ENCODE data around the gene ZDHHC12. TPM values are rescaled to one million over a fixed set of nuclear protein-coding genes. Genes with fewer than 3 reads are reported as not detected.
A peak's percentile ranks its signal among the peaks of the same experiment; 100 is the strongest.

The ZDHHC12 gene
- total RNA-seq, 1 donor from 2014 or later = 40.0 TPM

DNA sequence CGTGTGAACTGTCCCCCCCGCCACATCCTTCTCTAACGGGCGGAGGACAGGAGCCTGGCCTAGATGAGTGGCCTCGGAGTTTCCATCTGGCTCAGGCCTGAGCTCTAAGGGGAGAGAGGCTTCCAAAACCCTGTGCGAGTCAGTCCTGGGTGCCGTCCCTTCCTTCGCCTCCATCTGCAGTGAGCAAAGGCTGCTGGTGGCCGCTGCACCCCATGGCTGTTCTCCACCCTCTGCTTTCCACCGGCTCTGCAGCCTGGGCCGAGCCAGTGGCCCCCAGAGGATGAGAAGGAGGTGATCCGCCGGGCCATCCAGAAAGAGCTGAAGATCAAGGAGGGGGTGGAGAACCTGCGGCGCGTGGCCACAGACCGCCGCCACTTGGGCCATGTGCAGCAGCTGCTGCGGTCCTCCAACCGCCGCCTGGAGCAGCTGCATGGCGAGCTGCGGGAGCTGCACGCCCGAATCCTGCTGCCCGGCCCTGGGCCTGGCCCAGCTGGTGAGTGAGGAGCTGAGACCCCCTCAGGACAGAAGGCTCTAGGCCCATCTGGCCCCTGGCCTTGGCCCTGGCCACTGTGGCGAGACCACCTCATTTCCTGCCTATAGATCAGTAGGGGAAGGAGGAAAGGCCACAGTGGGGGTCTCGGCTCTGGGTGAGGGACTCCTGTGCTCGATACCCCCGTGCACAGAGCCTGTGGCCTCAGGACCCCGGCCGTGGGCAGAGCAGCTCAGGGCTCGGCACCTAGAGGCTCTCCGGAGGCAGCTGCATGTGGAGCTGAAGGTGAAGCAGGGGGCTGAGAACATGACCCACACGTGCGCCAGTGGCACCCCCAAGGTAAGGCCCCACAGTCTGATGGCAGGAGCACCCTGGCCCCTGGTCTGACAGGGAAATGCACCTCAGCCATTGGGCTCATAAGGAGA is 18.6 kb downstream of the ZDHHC12 start:
- ATAC-seq (ENCODE audit: low read depth) (no peak), DNase-seq (no peak)
- POLR2A ChIA-PET = interaction anchor here (0.9 to 1.2 kb wide), 2 partner anchors 17 to 19 kb away, joined by 3 read pairs; partner anchors contain the start of gene ZDHHC12
- CTCF ChIA-PET = no interaction called here
- intact Hi-C loops (cut with micrococcal nuclease) = loop anchor here (10.0 kb wide), 1 partner anchor 239 kb away; the partner anchor contains the start of genes DOLK and NUP188
- Mint-ChIP-seq H3K4me1 (peaks cover 13% of the 10 kb centered on the region), H3K27me3 (no peaks in the 10 kb centered on the region), H3K4me3 (no peak overlapping the region), H3K27ac (no peak overlapping the region), H3K9me3 (no peaks in the 10 kb centered on the region), H3K36me3 (ENCODE audit: low read depth) (no peaks in the 10 kb centered on the region)
- TF ChIP-seq, protein P1, sequence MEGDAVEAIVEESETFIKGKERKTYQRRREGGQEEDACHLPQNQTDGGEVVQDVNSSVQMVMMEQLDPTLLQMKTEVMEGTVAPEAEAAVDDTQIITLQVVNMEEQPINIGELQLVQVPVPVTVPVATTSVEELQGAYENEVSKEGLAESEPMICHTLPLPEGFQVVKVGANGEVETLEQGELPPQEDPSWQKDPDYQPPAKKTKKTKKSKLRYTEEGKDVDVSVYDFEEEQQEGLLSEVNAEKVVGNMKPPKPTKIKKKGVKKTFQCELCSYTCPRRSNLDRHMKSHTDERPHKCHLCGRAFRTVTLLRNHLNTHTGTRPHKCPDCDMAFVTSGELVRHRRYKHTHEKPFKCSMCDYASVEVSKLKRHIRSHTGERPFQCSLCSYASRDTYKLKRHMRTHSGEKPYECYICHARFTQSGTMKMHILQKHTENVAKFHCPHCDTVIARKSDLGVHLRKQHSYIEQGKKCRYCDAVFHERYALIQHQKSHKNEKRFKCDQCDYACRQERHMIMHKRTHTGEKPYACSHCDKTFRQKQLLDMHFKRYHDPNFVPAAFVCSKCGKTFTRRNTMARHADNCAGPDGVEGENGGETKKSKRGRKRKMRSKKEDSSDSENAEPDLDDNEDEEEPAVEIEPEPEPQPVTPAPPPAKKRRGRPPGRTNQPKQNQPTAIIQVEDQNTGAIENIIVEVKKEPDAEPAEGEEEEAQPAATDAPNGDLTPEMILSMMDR (IDR thresholded peaks at IDR 0.05) = no peak

DNA sequence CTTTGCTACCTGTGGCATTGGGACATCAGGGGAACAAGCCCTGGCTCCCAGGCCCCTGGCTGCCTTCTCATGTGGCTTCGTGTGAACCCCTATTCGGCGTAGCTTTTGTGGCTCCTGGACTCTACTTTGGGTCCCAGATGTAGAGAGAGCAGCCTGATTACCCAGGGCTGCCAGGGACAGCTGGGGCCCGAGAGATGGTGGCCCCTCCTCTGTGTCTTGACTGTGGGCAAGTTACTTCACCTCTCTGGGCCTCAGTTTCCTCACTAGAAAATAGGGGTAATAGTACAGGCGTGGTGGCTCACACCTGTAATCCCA is 19.6 kb downstream of the ZDHHC12 start:
- peaks cover 13% of the 10 kb centered on the region for H3K4me1 Mint-ChIP-seq
- H3K9me3 Mint-ChIP-seq = no peaks in the 10 kb centered on the region
- DNase-seq (no peak), ATAC-seq (ENCODE audit: low read depth) (no peak)
- CTCF ChIA-PET = interaction anchor here (0.9 to 1.0 kb wide), 2 partner anchors 10 to 20 kb away, joined by 3 read pairs; no protein-coding TSS in a partner anchor
- no peak overlapping the region for H3K27ac Mint-ChIP-seq
- POLR2A ChIA-PET = interaction anchor here (0.9 to 1.2 kb wide), 4 partner anchors 18 to 20 kb away, joined by 3 to 4 read pairs (median 4); partner anchors contain the start of gene ZDHHC12
- TF ChIP-seq, protein P1 (IDR thresholded peaks at IDR 0.05) = no peak
- H3K27me3 Mint-ChIP-seq = no peaks in the 10 kb centered on the region
- intact Hi-C loops (cut with micrococcal nuclease) = loop anchor here (5.0 to 10.0 kb wide), 2 partner anchors 113 to 240 kb away; partner anchors contain the start of genes DOLK, ENDOG and NUP188
- no peaks in the 10 kb centered on the region for H3K36me3 Mint-ChIP-seq (ENCODE audit: low read depth)
- peak overlapping the region; percentile 52 for H3K4me3 Mint-ChIP-seq

DNA sequence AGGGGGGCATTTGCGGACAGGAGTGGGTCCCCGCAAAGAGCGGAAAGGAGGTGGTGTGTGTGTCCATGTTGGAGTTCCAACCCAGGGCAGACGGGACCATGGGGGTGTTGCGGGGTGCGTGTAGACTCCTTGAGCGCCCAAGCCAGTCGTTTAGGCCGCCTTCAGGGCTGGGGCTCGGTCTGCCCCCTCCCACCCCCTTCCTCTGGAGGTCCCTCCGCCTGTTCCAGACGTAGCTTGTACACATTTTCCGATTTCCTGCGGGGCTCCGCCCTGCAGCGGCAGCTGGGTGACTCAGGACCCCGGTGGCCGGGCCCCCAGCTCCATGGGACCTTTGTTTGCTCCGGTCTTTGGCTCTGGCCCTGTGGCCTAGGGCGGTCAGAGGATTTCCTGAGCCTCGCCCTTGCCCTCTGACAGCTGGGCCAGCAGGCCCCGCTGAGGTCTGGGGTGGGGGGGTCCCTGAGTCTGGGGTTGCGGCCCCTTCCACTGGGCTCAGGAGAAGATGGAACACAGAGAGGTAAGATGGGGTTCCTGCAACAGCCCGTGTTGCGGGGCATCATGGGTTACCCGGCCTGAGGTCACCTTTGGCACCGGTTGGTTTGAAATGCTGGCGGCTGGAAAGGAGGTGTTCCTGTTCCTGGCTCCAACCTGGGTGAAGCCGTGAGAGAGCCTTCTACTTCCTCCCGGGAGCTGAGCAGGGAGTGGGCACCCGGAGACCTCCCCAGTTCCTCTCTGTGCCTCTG is 20.1 kb downstream of the ZDHHC12 start:
- peak overlapping the region; percentile 85 for H3K4me3 Mint-ChIP-seq
- ChIA-PET CTCF (interaction anchor here (0.9 to 1.0 kb wide), 2 partner anchors 10 to 19 kb away, joined by 3 read pairs; no protein-coding TSS in a partner anchor), POLR2A (interaction anchor here (0.5 to 1.3 kb wide), 5 partner anchors 10 to 30 kb away, joined by 4 to 8 read pairs (median 4); partner anchors contain the start of gene ZDHHC12)
- peaks cover 13% of the 10 kb centered on the region for H3K4me1 Mint-ChIP-seq
- DNase-seq (no peak), ATAC-seq (ENCODE audit: low read depth) (no peak)
- no peak overlapping the region for H3K27ac Mint-ChIP-seq
- TF ChIP-seq, protein P1 (IDR thresholded peaks at IDR 0.05) = no peak
- intact Hi-C loops (cut with micrococcal nuclease) = loop anchor here (2.0 to 10.0 kb wide), 3 partner anchors 19 to 241 kb away; partner anchors contain the start of genes DOLK, ENDOG and NUP188
- no peaks in the 10 kb centered on the region for H3K9me3 Mint-ChIP-seq
- H3K36me3 Mint-ChIP-seq (ENCODE audit: low read depth) = no peaks in the 10 kb centered on the region
- H3K27me3 Mint-ChIP-seq = no peaks in the 10 kb centered on the region

DNA sequence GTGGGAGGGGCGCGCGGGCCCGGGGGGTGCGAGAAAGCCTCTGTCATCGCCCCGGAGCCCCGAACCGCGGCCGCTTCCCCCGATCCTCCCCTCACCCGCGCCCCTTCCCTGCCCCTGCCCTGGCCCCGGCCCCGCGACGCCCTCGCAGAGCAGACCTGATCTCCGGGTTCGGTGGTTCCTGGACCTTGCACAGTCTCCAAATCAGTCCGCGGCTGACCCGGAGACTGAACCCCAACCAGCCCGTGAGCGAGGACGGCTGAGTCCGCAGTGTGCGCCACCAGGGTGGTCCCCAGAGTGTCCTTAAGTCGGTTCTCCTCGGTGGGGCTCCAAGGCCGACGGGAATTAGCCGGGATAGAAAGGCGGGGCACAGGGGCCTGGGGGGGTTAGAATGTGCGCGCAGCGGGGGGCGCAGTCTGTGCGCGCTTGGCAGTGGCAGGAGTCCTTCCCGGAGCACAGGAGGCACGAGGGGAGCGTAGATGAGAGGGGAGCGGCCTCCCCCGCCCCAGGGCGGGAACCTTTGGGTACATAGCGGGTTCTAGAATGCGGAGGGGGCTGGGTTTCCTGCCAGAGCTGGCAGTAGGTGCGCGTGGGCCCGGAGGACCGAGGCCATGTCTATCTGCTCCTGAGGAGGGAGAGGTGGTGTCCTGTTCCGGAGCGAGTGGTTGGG is 20.8 kb downstream of the ZDHHC12 start:
- ChIA-PET POLR2A (interaction anchor here (0.5 to 1.3 kb wide), 6 partner anchors 9 to 30 kb away, joined by 4 to 8 read pairs (median 4); partner anchors contain the start of gene ZDHHC12), CTCF (interaction anchor here (1.0 kb wide), 1 partner anchor 18 kb away, joined by 3 read pairs; no protein-coding TSS in a partner anchor)
- Mint-ChIP-seq H3K4me3 (peak overlapping the region; percentile 85), H3K36me3 (ENCODE audit: low read depth) (no peaks in the 10 kb centered on the region), H3K4me1 (peaks cover 13% of the 10 kb centered on the region), H3K27ac (peak overlapping the region; percentile 24), H3K9me3 (no peaks in the 10 kb centered on the region), H3K27me3 (no peaks in the 10 kb centered on the region)
- ATAC-seq (ENCODE audit: low read depth) = peak; percentile 47
- DNase-seq = peak; percentile 41
- TF ChIP-seq, protein P1 (IDR thresholded peaks at IDR 0.05) = no peak
- intact Hi-C loops (cut with micrococcal nuclease) = loop anchor here (1.0 to 10.0 kb wide), 7 partner anchors 14 to 242 kb away; partner anchors contain the start of genes DOLK, DYNC2I2, ENDOG and NUP188

All from activated B cell treated with CpG ODN at 0.5 μM for 24 hours (primary cell).